Measurements from ENCODE around the gene CEACAM21.

- TF ChIP-seq POLR2A (IDR thresholded peaks at IDR 0.05), result no peak
- no peak for TF ChIP-seq CTCF (IDR thresholded peaks at IDR 0.05)
These were observed 15.0 kb downstream of the CEACAM21 start for GRCh38 chr19:41590936-41591335.

Data from testis (tissue), 2 donors.